Eye (tissue), 1 donor: Measurements from ENCODE around the gene PLXND1.
"Not testable (repeated sequence)": the region's sequence is repeated elsewhere in the genome, so short reads cannot be mapped to it uniquely, and the experiment has no call there.

ENCODE experiments used
- DNase-seq: peaks from one replicate; pipeline ENCODE4 v3.0.0-alpha.2; 2015

Gene PLXND1

DNA sequence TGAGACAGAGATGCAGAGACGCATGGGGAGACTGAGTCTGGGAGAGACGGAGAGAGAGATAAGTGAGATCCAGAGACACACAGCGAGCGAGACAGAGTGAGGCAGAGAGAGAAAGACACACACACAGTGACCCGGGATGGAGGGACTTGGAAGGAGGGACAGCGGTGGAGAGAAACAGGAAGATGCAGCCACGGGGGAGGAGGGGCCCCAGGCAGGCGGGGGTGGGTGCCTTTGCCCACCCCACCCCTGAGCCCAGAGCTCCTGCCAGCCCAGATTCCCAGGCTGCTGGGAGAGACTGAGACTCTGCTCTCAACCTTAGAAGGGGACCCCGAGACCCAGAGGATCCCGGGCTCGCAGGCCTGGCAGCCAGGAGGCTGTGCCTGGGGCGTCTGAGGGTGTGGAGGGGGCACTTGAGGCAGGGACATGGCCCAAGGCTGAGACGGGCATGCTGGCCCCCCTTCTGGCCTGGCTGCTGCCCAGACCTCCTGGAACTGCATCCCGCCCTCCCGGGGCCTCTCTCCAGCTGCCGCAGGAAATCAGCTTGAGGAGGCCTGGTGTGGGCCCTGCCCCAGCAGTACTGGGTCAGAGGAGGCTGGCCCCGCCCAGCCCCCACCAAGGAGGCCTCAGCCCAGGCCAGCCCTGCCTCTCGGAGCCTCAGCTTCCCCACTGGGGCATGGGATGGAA is 45.4 kb downstream of the PLXND1 start:
- DNase-seq: peak; percentile 75

- DNase-seq: peak; percentile 45
These were observed 46.1 kb downstream of the PLXND1 start for GRCh38 chr3:129560269-129560787.

DNA sequence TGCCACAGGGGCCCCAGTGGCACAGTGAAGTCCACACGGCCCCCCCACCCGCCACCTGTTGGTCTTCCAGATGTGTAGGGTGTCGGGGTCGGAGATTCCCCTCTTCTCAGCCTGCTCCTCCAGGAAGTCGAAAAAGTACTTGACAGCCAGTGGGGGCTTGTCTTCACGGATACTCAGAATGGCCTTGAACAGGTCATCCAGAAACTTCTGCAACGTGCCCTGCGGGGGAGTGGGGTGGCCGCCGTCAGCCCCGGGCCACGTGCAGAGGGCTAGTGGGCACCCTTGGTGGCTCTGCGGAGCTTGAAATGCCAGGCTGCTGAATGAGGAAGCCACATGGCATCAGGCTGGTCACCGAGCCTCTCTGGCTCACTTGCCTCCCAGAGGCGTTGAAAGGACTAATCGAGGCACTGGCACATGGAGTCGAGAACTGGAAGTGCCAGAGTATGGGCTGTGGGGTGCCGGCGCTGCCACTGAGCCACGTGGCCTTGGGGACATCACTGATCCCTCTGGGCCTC is 46.9 kb downstream of the PLXND1 start:
- no peak for DNase-seq

GRCh38 chr3:129558772-129559564 is 47.5 kb downstream of the PLXND1 start:
- DNase-seq: peak; percentile 33

DNA sequence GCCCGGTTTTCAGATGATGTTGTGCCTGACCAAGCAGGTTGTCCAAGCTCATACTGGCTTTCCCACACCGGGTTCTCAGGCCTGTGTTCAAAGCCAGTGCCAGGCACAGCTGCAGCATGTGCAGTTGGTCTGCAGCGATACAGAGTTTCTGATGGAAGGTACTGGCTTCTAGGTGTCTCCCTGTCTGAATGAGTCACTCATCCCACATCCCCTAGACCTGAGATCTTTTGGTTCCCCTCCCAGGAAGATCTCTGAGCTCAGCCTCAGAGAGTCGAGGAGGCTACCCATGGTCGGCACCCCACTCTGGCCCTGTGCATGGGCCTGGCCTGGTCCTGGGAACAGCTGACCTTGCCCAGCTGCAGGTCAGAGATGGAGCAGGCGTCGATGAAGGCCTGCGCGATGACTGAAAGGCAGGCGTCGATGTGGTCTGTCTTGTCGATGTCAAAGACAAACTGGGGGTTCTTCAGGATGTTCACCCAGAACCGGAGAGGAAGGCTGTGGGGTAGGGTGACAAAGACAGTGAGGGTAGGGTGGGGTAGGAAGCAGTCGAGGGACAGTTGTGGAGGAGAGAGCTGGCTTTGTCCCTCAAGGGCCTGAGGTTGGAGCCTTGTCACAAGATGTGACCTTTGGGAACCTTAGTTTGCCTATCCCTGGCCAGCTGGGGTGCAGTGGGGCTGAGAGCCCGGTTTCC is 48.2 kb downstream of the PLXND1 start:
- DNase-seq: no peak

DNA sequence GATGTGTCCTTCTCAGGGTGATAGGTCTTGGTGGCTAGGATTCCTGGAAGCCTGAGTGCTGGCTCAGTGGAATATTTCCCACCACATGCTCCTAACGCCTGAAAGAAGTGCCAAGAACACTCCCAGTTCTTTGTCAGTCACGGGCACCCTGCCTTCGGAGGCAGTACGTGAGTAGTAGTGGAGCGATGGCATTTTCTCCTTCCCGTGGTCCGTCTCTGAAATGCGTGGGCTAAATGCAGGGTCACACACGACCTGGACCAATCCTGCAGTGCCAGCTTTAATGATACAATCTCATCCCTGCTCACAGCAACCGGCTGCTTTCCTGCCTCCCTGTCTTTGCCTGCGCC is 49.0 kb downstream of the PLXND1 start:
- no peak for DNase-seq

GRCh38 chr3:129556890-129557547 is 49.5 kb downstream of the PLXND1 start:
- DNase-seq: peak; percentile 52

DNA sequence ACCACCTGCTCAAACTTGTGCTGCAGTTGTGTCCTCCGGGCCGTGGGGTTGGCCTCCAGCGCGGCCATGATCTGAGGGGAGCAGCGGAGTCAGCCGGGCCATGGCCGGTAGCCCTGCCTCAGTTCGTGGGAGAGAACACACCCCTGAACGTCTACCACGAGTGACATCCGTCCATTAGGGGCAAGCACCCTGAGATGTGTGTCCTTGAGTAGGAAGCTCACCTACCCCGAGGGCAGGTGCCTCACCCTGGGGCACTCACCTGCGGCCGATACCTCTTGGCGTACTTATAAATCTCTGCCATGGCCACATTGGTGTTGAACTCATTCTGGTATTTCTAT is 50.1 kb downstream of the PLXND1 start:
- no peak for DNase-seq

- DNase-seq: no peak
These were observed 50.7 kb downstream of the PLXND1 start for GRCh38 chr3:129555616-129556357.

DNA sequence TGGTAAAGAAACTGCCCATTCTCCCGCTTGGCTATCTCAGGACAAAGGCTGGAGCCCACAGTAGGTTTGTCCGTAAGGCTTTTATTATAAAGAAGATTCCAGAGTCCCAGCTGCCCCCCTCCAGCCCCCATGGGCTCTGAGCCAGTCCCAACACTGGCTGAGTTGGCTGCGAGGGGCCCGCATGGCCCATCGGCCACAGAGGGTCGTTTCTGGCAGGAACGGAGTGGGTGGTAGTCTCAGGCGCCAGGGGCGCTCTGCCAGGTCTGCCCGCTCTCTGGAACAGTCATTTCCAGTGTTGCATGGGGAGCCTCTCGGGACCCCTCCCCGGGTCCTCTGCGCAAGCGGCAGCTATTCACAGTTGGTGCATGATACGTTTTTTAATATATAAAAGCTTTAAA is 51.3 kb downstream of the PLXND1 start:
- DNase-seq: no peak

- DNase-seq: peak; percentile 54
These were observed 51.9 kb downstream of the PLXND1 start for GRCh38 chr3:129554356-129555152.

DNA sequence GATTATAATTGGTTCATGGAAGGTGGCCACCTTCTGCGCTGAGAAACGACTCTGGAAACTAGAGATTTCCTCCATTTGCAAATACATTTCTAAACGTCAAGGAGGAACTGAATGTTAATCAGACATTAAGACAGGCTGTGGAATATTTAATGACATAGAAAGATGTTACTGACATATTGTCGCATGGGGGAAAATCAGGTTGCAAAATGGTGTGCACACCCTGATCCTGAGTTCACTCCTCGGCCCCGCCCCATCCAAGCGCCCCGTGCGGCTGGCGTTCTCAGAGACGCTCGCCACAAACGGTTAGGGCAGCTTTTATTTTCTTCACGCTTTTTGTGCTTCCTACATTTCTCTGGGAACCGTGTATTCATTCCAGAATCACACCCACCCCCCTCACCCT is 52.8 kb downstream of the PLXND1 start:
- DNase-seq: no peak

DNA sequence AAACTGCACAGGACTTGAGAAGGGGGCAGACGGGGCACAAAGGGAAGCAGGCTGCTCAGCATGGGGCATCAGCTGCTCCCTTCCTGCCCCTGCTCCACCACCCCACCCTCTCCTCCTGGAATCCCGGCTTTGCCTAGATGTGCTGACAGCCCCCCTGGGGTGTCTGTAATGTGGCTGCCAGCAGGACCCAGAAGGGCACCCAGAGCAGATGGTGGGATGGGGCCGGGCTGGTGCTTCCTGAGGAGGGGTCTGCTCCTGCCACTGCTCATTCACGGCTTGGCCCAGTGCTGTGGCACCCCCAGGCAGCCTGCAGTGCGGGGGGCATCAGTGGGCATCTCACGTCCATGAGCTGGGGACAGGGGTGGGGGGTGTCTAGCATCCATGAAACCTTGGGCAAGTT is 53.3 kb downstream of the PLXND1 start:
- no peak for DNase-seq

DNA sequence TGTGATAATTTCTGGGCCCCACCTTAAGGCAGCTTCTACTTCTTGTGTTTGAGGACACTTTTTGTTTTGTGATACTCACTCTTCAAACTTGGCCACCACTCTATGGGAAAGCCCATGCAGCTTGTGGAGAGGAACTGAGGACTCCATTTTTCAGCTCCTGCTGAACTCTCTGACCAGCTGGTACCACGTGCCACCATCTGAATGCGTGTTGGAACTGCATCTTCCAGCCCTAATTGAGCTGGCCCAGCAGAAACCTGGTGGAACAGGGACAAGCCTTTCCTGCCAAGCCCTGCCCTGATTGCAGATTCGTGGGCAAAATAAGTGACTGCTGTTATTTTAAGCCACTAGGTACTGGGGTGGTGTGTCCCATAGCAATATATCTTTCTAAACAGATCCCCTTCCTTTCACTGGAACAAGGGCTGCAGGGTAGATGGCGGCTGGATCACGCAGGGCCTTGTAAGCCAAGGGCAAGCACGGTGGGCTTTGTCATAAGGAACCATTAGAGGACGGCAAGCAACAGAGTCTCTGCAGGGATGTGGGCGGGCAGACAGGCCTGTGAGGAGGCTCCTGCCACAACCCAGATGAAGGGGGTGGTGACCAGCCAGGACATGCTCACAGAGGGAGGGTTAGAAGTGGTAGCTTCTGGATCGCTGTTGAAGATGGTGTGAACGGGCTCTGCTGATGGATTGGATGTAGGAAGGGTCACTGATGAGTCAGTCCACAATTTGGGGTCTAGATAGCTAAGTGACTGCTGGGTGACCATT is 54.0 kb downstream of the PLXND1 start:
- no peak for DNase-seq

DNA sequence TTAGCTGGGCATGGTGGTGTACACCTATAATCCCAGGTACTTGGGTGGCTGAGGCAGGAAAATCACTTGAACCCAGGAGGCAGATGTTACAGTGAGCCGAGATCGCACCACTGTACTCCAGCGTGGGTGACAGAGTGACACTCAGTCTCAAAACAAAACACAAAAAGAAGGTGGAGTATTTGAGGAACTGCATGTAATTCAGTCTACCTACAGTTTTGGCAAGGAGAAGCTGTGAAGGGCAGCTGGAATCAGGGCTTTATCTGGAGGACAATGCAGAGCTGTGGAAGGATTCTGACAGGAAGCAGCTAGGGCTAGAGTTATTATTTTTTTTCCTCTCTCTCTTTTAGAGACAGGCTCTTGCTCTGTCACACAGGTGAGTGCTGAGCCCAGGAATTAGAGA is 56.7 kb downstream of the PLXND1 start:
- no peak for DNase-seq

GRCh38 chr3:129549006-129549800 is 57.3 kb downstream of the PLXND1 start:
- DNase-seq: no peak

DNA sequence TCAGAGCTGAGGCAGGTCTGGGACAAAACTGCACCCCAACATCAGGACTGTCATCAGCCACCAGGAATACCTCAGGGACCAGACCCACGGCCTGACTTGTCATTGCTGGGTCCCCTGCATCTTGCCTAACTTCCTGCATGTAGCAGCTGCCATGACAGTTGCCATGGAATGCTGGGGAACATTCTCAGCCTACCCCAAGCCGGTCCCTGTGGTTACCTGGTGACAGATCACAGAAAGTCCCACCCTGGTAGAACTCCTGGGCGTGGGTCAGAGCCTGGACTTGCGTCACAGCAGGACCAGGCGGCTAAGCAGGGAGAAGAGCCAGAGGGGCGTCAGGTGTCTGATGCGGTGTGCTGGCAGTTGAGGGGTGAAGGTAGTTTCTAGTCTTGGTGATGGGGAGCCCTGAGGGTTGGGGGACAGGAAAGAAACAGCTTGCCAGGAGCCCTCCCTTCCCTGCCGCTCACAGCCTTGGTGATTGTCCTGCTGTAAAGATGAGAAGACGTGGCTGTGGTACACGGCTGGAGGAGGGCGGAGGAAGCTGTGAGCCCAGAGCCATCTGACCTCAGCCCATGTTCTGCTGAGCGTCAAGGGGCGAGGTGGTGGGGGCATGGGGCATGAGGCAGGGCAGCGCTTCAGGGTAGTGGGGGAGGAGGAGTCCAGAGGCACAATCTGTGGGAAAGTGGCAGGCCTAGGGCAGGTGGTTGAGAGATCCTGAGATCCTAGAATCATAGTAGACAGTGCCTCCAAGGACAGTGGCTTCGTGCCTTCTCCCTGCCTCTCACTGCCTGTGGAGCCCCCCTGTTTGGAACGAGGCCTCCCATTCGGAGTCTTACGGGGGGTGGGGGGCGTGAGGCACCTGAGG is 58.1 kb downstream of the PLXND1 start:
- no peak for DNase-seq

DNA sequence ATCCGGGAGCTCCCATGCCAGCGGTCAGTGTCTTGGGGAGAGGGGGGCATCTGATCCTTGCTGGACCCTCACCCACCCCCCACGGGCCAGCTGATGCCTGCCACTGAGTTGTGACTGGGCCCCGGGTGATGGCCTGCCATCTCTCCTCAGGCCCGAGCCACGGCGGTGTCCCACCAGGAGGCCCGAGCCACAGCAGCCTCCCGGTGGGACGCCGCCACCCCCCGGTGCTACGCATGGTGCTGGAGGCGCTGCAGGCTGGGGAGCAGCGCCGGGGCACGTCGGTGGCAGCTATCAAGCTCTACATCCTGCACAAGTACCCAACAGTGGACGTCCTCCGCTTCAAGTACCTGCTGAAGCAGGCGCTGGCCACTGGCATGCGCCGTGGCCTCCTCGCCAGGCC is 59.2 kb downstream of the PLXND1 start:
- DNase-seq: no peak

DNA sequence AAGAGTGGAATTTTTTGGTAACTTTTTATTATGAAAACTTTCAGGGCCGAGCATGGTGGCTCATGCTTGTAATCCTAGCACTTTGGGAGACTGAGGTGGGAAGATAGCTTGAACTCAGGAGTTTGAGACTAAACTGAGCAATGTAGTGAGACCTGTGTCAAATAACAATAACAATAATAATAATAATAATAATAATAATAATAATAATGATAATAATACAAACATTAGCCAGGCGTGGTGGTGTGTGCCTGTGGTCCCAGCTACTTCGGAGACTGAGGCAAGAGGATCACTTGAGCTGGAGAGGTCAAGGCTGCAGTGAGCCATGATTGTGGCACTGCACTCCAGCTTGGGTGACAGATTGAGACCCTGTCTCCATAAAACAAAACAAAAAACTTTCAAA is 60.5 kb downstream of the PLXND1 start:
- not testable (repeated sequence) for DNase-seq
